GM12892 (cell line): ENCODE data around the gene APH1B.

Experiments used
- DNase-seq: peaks from one replicate; pipeline ENCODE4 v3.0.0; 2011; ENCODE audit not compliant: insufficient read length
- FAIRE-seq: peaks from 2 replicates; lab custom pipeline; 2011; peaks lifted over from hg19 to GRCh38; lab: Jason Lieb, UNC
- POLR2A ChIP-seq: IDR thresholded peaks from 2 replicates; pipeline ENCODE4 v1.6.1; 2011; ENCODE audit warnings: low read depth, low read length, control low read depth
- POLR2AphosphoS5 ChIP-seq: IDR thresholded peaks from 2 replicates; pipeline ENCODE4 v1.6.1; 2011; ENCODE audit warnings: low read depth, low read length, control low read depth
- TAF1 ChIP-seq: IDR thresholded peaks from 2 replicates; pipeline ENCODE4 v1.6.1; 2011; ENCODE audit warnings: low read depth, mild to moderate bottlenecking, control low read depth, low read length, borderline replicate concordance

APH1B gene

GRCh38 chr15:63255489-63255990, 21.9 kb upstream of the APH1B start:
- FAIRE-seq (no peak), DNase-seq (no peak)
- TF ChIP-seq POLR2AphosphoS5, result no peak
- no peak for TF ChIP-seq TAF1
- no peak for TF ChIP-seq POLR2A

DNA sequence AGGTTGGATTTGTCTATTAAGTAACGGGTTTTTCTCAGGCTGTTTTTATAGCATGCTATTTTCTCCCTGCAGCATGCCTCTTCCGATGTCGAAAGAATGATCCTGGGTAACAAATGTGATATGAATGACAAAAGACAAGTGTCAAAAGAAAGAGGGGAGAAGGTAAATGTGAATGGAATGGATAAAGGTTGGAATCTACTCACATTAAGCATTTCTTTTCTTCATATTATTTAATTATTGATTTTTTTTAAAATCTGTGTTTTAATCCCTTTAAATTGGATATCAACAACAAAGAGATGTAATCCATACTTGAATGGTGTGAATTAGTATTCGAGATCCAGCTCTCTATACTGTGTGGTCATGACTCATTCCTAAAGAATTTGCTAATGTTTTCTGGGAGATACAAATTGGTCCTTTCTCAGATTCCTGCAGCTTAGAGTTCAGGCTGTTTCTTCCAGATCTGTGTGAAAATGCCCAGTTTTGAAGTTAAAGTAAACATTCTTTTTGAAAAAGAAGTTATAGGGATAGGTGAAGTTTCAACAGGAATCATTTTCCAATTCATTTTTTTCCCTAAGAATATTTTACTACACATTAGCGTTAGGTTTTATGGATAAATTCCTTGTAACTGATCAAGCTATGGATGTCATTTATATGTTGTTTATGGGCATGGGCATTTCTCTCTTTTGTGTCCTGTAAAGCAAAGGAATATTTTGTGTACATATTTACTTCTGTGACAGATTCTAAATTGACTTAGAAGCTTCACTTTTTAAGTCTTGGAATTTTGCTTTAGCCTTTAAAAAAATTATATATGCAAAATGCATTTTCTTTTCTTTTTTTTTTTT, 20.8 kb upstream of the APH1B start:
- TF ChIP-seq POLR2A (no peak), POLR2AphosphoS5 (no peak), TAF1 (no peak)
- FAIRE-seq, result no peak
- no peak for DNase-seq

GRCh38 chr15:63258658-63259057, 18.7 kb upstream of the APH1B start:
- TF ChIP-seq POLR2A (no peak), POLR2AphosphoS5 (no peak), TAF1 (no peak)
- DNase-seq (no peak), FAIRE-seq (no peak)

DNA sequence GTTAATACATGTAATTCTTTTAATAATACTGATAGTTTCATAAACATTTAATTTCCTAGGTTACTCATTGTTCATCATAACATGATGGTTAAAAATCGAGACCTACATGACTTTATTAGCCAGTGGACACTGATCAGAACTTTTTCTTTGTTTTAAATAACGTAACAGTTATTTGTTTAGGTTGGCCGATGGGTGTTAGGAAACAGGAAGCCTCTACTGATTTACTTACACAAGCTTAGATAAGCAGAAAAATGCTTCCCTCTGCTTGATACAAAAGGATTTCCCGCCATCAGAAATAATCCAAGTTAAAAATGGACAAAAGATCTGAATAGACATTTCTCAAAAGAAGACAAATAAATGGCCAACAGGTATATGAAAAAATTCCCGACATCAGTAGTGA, 16.6 kb upstream of the APH1B start:
- FAIRE-seq (no peak), DNase-seq (no peak)
- no peak for TF ChIP-seq POLR2A
- no peak for TF ChIP-seq TAF1
- no peak for TF ChIP-seq POLR2AphosphoS5

DNA sequence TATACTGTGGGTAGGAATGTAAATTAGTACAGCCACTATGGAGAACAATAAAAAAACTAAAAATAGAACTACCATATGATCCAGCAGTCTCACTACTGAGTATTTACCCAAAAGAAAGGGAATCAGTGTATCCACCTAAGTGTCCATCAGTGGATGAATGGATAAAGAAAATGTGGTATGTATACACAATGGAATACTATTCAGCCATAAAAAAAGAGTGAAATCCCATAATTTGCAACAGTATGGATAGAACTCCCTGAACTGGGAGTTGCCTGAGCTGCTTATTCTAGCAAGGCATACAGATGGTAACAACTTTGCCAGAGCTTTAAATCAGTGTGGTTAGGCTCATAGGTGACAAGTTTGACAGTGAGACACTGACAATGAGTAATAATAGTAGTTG, 16.1 kb upstream of the APH1B start:
- DNase-seq (no peak), FAIRE-seq (no peak)
- no peak for TF ChIP-seq POLR2A
- TF ChIP-seq TAF1, result no peak
- no peak for TF ChIP-seq POLR2AphosphoS5

DNA sequence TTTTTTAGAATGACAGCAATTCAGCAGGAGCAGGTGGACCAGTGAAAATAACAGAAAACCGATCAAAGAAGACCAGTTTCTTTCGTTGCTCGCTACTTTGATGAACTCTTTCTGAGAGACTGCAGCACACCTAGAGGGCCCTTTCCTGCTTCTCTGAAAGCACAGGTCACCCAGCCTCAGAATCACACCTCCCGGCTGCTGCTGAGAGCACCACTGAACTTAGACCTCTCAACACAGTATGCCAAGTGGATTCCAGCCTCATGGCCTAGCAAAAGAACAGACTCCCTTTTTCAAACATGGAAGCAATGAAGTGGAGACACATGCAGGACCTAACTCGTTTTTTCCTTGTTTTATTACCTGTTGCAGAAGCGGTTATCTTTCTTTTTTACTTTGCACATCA, 13.9 kb upstream of the APH1B start:
- FAIRE-seq (no peak), DNase-seq (no peak)
- TF ChIP-seq TAF1 (no peak), POLR2A (no peak)

GRCh38 chr15:63264688-63265293, 12.6 kb upstream of the APH1B start:
- no peak for TF ChIP-seq TAF1
- TF ChIP-seq POLR2A, result no peak
- TF ChIP-seq POLR2AphosphoS5, result no peak
- DNase-seq (no peak), FAIRE-seq (no peak)

DNA sequence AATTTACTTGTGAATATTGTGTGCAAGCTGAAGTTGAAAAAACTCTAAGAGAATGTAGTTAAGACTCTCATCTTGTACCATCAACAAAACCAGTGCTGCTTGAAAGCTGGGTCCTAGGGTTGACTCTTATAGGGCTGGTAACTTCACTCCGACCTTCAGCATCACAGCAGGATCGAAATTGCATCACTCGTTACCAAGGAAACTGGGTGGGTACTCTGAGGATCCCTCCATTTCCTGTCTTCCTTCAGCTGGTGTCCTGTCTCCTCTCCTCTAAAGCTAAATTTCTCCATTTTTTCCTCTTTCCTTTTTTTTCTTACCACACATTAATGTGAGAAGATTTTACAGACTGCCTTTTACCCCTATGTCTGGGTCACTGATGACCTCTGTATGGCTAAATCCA, 3.0 kb upstream of the APH1B start:
- no peak for TF ChIP-seq POLR2AphosphoS5
- TF ChIP-seq POLR2A, result no peak
- no peak for TF ChIP-seq TAF1
- FAIRE-seq, result no peak
- DNase-seq, result no peak

- no peak for FAIRE-seq
Measured at GRCh38 chr15:63276342-63277037, 915 bp upstream of the APH1B start.

GRCh38 chr15:63277893-63278456, 570 bp downstream of the APH1B start:
- TF ChIP-seq POLR2A (no peak), POLR2AphosphoS5 (no peak), TAF1 (no peak)
- no peak for DNase-seq
- FAIRE-seq, result no peak

More at GRCh38 chr15:63276342-63277037, 915 bp upstream of the APH1B start:
- no peak for DNase-seq
- TF ChIP-seq POLR2A, result no peak
- no peak for TF ChIP-seq POLR2AphosphoS5
- TF ChIP-seq TAF1, result no peak

DNA sequence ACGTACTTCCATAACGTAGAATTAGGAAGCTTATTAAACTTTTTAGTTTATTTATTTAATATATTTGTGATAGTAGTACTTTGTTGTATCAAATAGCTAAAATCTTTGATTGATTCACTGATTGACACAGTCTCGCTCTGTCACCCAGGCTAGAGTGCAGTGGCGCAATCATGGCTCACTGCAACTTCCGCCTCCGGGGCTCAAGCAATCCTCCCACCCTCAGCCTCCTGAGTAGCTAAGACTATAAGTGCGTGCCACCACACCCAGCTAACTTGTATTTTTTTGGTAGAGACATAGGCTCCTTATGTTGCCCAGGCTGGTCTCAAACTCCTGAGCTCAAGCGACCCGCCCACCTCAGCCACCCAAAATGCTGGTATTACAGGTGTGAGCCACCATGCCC, 5.7 kb downstream of the APH1B start:
- DNase-seq, result no peak
- TF ChIP-seq TAF1 (no peak), POLR2A (no peak), POLR2AphosphoS5 (no peak)
- FAIRE-seq, result no peak

DNA sequence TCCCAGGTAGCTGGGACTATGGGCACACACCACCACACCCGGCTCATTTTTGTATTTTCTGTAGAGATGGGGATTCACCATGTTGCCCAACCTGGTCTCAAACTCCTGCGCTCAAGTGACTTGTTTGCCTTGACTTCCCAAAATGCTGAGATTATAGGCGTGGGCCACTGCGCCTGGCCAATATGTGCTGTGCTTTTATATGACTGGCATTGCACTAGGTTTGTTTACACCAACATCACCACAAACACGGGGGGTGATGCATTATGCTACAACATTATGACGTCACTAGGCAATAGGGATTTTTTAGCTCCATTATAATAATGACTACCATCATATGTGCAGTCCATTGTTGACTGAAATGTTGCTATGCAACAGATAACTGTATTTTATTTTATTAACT, 6.9 kb downstream of the APH1B start:
- no peak for FAIRE-seq
- TF ChIP-seq TAF1, result no peak
- TF ChIP-seq POLR2A, result no peak
- no peak for TF ChIP-seq POLR2AphosphoS5
- no peak for DNase-seq

GRCh38 chr15:63287109-63287508, 9.7 kb downstream of the APH1B start:
- TF ChIP-seq TAF1, result no peak
- TF ChIP-seq POLR2A, result no peak
- no peak for TF ChIP-seq POLR2AphosphoS5
- DNase-seq (no peak), FAIRE-seq (no peak)
